Breast epithelium (tissue), 4 donors: ENCODE results near the gene MRPS27. TPM values are rescaled to one million over a fixed set of nuclear protein-coding genes. Genes with fewer than 3 reads are reported as not detected.

Experiments
- DNase-seq, 2 donors: peaks; one replicate each; pipeline ENCODE4 v3.0.0-alpha.2; 2019; ENCODE audit warnings: low spot score in 2 of 2
- H3K27ac ChIP-seq, 2 donors: fragments of 200-600 bp; sonication (generic) in 1 of 2; one replicate each; pipeline ENCODE4 v1.5.1; 2016 to 2019; ENCODE audit warnings: mild to moderate bottlenecking in 1 of 2
- H3K27me3 ChIP-seq, 2 donors: fragments of 200-600 bp; sonication (generic) in 1 of 2; one replicate each; pipeline versions ENCODE4 v1.5.1 to v1.6.0; 2017 to 2019; ENCODE audit warnings: control low read depth in 1 of 2, mild to moderate bottlenecking in 1 of 2
- H3K36me3 ChIP-seq: fragments of 200-600 bp; one replicate; pipeline ENCODE4 v1.5.1; 2019
- H3K4me1 ChIP-seq, 2 donors: fragments of 200-600 bp; sonication (generic); one replicate each; pipeline ENCODE4 v1.5.1; 2016 to 2019; ENCODE audit warnings: control low read depth in 1 of 2
- H3K4me3 ChIP-seq, 3 donors: fragments of 200-600 bp; sonication (generic); 1 replicate in 2 of 3; 2 replicates in 1 of 3; pipeline ENCODE4 v1.5.1; 2016 to 2019; ENCODE audit warnings: mild to moderate bottlenecking in 3 of 3, moderate library complexity in 2 of 3
- H3K9me3 ChIP-seq, 2 donors: fragments of 200-600 bp; sonication (generic) in 1 of 2; one replicate each; pipeline ENCODE4 v1.5.1; 2016 to 2019; ENCODE audit warnings: control low read depth in 1 of 2
- POLR2A ChIP-seq: fragments of 450-650 bp; IDR thresholded peaks from one replicate; pipeline ENCODE4 v1.6.1; 2016; ENCODE audit warnings: antibody characterized with exemption, mild to moderate bottlenecking, moderate library complexity
- POLR2AphosphoS5 ChIP-seq, 3 donors: sonication (generic); formaldehyde crosslinking; IDR thresholded peaks; one replicate each; pipeline ENCODE4 v1.6.1; 2017; ENCODE audit warnings: antibody characterized with exemption in 3 of 3
- intact Hi-C: fragments of 100-400 bp; cut with DNase I; formaldehyde crosslinking; loops from one replicate; pipeline ENCODE4 v1.15.1; 2023; ENCODE audit warnings: low total_unique reads
- total RNA-seq, 3 donors: library from RNA; depleted of rRNA; stranded (reverse); fragments of >200 nt; gene quantifications; one replicate each; pipeline ENCODE4 v1.1.0, GENCODE V29; 2016
- TF ChIP-seq, protein P1 (sequence below), 3 donors: fragments of 450-650 bp; IDR thresholded peaks; one replicate each; pipeline ENCODE4 v1.5.1; 2016 to 2017; ENCODE audit warnings: antibody characterized with exemption in 3 of 3, mild to moderate bottlenecking in 3 of 3, moderate library complexity in 3 of 3

Gene MRPS27
- total RNA-seq, result 10 to 100 TPM; 47.8 to 71.3 (median 51.8) TPM

DNA sequence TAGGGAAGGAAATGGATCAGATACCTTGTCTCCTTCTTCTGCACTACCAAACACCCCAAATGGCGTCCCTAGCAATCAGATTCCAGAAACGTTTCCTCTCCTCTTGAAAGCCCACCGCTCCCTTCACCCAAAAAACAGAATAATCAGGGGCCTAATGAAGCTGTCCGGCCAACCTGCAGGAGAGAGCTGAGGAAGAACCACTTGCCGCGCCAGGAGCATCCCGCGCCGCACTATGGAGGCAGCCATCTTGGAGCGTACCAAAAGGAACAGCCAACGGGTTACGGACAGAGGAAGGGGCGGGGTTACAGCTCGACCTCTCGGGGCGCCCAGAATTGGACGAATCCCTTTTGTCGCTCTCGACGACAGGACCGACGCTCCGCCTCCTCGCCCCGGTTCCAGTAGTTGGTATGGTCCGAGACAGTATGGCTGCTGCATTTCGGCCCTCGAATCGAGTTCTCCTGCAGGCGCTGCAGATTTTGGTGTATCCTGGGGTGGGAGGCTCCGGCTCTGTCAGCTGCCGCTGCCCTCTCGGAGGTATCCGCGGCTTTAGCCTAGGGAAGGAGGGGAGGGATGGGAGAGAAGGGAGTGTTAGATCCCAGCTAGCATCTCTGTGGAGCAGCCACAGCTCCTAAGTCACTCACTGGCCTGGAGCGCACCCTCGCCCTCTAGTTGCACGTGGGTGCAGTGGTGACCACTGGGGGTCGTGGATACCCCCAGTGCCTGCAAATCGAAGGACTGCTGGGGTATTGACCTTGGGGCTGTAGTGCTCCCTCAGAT lies at the start of gene MRPS27, which contains the start of gene PTCD2:
Gene MRPS27 (minus strand): TSS at position 265 of the 777 bp plus-strand sequence. CDS start 19 bp downstream, at position 246.
Gene PTCD2 (plus strand): TSS at position 398 of the 777 bp plus-strand sequence. CDS start 10 bp downstream, at position 408.
- H3K27ac ChIP-seq, result peak within 1 kb of the TSS; percentile 72 to 76

DNA sequence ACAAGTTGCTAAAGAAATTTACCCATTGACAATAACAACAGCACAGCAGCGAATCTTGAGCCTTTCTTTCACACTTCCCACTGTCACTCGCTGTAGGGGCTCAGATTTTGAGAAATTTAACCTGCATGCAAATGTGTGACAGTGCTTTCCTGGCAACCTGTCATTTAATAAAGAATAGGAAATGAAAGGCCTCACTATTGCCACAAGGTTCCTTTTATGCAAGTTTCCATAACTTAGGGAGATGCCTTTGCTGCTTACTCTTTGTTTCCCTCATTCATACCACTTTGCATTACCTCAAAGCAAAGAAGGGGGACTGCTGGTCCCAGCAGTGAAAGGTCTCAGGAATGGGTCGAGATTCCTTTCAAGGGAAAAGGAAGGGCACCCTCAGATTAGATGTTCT lies 49.7 kb upstream of the MRPS27 start:
- H3K36me3 ChIP-seq, result no peaks in the 10 kb centered on the region
- TF ChIP-seq, protein P1, sequence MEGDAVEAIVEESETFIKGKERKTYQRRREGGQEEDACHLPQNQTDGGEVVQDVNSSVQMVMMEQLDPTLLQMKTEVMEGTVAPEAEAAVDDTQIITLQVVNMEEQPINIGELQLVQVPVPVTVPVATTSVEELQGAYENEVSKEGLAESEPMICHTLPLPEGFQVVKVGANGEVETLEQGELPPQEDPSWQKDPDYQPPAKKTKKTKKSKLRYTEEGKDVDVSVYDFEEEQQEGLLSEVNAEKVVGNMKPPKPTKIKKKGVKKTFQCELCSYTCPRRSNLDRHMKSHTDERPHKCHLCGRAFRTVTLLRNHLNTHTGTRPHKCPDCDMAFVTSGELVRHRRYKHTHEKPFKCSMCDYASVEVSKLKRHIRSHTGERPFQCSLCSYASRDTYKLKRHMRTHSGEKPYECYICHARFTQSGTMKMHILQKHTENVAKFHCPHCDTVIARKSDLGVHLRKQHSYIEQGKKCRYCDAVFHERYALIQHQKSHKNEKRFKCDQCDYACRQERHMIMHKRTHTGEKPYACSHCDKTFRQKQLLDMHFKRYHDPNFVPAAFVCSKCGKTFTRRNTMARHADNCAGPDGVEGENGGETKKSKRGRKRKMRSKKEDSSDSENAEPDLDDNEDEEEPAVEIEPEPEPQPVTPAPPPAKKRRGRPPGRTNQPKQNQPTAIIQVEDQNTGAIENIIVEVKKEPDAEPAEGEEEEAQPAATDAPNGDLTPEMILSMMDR (IDR thresholded peaks at IDR 0.05), result no peak
- no peak for TF ChIP-seq POLR2A
- no peak for TF ChIP-seq POLR2AphosphoS5 (IDR thresholded peaks at IDR 0.05)
- no peaks in the 10 kb centered on the region for H3K4me1 ChIP-seq
- no peaks in the 10 kb centered on the region for H3K27me3 ChIP-seq
- H3K9me3 ChIP-seq, result no peaks in the 10 kb centered on the region
- H3K4me3 ChIP-seq, result no peak overlapping the region
- intact Hi-C loops, result loop anchor here (10.0 kb wide), 1 partner anchor 155 kb away; no protein-coding TSS in a partner anchor
- no peak overlapping the region for H3K27ac ChIP-seq
- no peak for DNase-seq

More for the DNA sequence above, at the start of gene MRPS27, which contains the start of gene PTCD2:
- DNase-seq, result peak; percentile 92 to 95
- peak; percentile 68 to 76 (median 72) for TF ChIP-seq POLR2AphosphoS5 (IDR thresholded peaks at IDR 0.05)
- peak; percentile 17 for TF ChIP-seq POLR2A
- TF ChIP-seq, protein P1 (IDR thresholded peaks at IDR 0.05), result peak in 1 of 3 donors; percentile 7
- Histone ChIP-seq H3K27me3 (no peaks in the 10 kb centered on the region), H3K4me3 (peak within 1 kb of the TSS; percentile 60 to 90 (median 85)), H3K9me3 (no peaks in the 10 kb centered on the region), H3K4me1 (no peaks in the 10 kb centered on the region), H3K36me3 (no peaks in the 10 kb centered on the region)
- intact Hi-C loops, result loop anchor here (10.0 kb wide), 1 partner anchor 535 kb away; no protein-coding TSS in a partner anchor

DNA sequence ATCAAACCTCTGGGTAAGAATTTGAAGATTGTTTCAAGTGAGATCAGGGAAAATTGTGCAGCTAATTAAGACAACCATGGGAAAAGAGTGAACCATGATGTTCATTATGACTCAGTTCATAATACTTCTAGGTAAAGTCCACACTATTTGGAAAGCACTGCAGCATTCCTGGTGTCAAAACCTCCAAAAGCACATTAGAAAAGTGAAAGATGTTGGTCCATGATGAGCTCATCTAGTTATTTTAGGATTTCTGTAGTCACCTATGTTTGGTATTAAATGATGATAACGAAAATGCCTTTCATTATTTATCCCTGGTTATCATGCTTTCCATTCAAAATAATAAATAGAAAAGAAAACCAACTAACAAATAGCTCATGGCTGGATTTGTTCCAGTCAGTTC lies 49.3 kb upstream of the MRPS27 start:
- Histone ChIP-seq H3K4me1 (no peaks in the 10 kb centered on the region), H3K9me3 (no peaks in the 10 kb centered on the region), H3K36me3 (no peaks in the 10 kb centered on the region), H3K27ac (no peak overlapping the region), H3K4me3 (no peak overlapping the region), H3K27me3 (no peaks in the 10 kb centered on the region)
- TF ChIP-seq, protein P1 (IDR thresholded peaks at IDR 0.05), result no peak
- TF ChIP-seq POLR2AphosphoS5 (IDR thresholded peaks at IDR 0.05), result no peak
- no peak for DNase-seq
- intact Hi-C loops, result loop anchor here (10.0 kb wide), 1 partner anchor 156 kb away; no protein-coding TSS in a partner anchor

DNA sequence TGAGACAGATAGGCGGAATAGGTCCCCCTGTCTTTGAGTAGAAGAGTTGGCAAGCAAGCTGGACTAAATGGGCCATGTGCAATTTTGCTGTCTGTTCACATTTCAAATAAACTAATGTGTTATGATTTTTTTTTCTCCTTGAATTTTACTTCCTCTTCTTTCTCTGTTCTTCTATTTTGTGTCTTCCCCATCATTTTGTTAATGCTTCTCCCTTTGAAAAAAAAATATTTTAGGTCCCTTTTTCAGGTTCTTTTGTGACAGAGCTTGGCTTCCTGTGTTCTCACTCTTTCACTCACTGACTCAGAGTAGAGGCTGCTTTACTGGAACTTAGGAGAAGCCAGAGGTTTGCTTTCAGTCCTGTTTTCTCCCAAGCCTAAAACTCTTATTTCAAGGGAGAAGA lies 48.2 kb upstream of the MRPS27 start:
- Histone ChIP-seq H3K4me3 (no peak overlapping the region), H3K9me3 (no peaks in the 10 kb centered on the region), H3K27me3 (no peaks in the 10 kb centered on the region), H3K27ac (no peak overlapping the region), H3K36me3 (no peaks in the 10 kb centered on the region), H3K4me1 (no peaks in the 10 kb centered on the region)
- no peak for DNase-seq
- no peak for TF ChIP-seq POLR2AphosphoS5 (IDR thresholded peaks at IDR 0.05)
- TF ChIP-seq, protein P1 (IDR thresholded peaks at IDR 0.05), result no peak
- no peak for TF ChIP-seq POLR2A
- intact Hi-C loops, result loop anchor here (10.0 kb wide), 1 partner anchor 157 kb away; no protein-coding TSS in a partner anchor
